ENCODE results near the gene WHRN. TPM values are rescaled to one million over a fixed set of nuclear protein-coding genes. Genes with fewer than 3 reads are reported as not detected.

WHRN gene
- total and polyA plus RNA-seq, 2 donors (not counting 1 experiment from before 2014, with no cell fraction given) = 19.4 to 95.7 TPM

GRCh38 chr9:114407889-114408288 lies 97.4 kb downstream of the WHRN start:
- intact Hi-C loops (cut with micrococcal nuclease) = loop anchor here (10.0 kb wide), 1 partner anchor 327 kb away; no protein-coding TSS in a partner anchor
- Histone ChIP-seq H3K9me3 (ENCODE audit: control extremely low read depth in 1 of 3, control insufficient read depth in 2 of 3, insufficient read depth in 1 of 3, low read length in 2 of 3) (no peaks in the 10 kb centered on the region), H3K27ac (ENCODE audit: low read length in 2 of 2) (no peak overlapping the region), H3K27me3 (replicated peaks in 1 of 4; ENCODE audit: control extremely low read depth in 1 of 4, control insufficient read depth in 3 of 4, insufficient read depth in 4 of 4, low read length in 3 of 4) (no peaks in the 10 kb centered on the region), H3K4me1 (ENCODE audit: control insufficient read depth in 2 of 2, insufficient read depth in 2 of 2, low read length in 2 of 2) (peaks cover 8 to 9% of the 10 kb centered on the region in 2 donors), H3K79me2 (ENCODE audit: control insufficient read depth, insufficient read depth, low read length) (no peaks in the 10 kb centered on the region), H2AFZ (ENCODE audit: insufficient read depth, low read depth, low read length, poor library complexity, severe bottlenecking) (no peak overlapping the region), H3K9ac (ENCODE audit: low read length) (no peak overlapping the region), H3K36me3 (replicated peaks in 1 of 2; ENCODE audit: control extremely low read depth in 1 of 2, control insufficient read depth in 1 of 2, extremely low read depth in 1 of 2, insufficient read depth in 2 of 2, low read length in 1 of 2) (no peaks in the 10 kb centered on the region), H3K4me3 (ENCODE audit: control extremely low read depth in 1 of 5, extremely low read depth in 1 of 5, insufficient read depth in 1 of 5, low read depth in 2 of 5, low read length in 4 of 5) (no peak overlapping the region), H4K20me1 (ENCODE audit: control insufficient read depth, insufficient read depth, low read length, poor library complexity, severe bottlenecking) (no peaks in the 10 kb centered on the region), H3K4me2 (replicated peaks; ENCODE audit: low read depth, low read length, poor library complexity, severe bottlenecking) (no peak overlapping the region)
- H3K4me3 Mint-ChIP-seq = no peak overlapping the region
- H3K9me3 Mint-ChIP-seq (ENCODE audit: insufficient read depth) = no peaks in the 10 kb centered on the region
- TF ChIP-seq, protein P1, sequence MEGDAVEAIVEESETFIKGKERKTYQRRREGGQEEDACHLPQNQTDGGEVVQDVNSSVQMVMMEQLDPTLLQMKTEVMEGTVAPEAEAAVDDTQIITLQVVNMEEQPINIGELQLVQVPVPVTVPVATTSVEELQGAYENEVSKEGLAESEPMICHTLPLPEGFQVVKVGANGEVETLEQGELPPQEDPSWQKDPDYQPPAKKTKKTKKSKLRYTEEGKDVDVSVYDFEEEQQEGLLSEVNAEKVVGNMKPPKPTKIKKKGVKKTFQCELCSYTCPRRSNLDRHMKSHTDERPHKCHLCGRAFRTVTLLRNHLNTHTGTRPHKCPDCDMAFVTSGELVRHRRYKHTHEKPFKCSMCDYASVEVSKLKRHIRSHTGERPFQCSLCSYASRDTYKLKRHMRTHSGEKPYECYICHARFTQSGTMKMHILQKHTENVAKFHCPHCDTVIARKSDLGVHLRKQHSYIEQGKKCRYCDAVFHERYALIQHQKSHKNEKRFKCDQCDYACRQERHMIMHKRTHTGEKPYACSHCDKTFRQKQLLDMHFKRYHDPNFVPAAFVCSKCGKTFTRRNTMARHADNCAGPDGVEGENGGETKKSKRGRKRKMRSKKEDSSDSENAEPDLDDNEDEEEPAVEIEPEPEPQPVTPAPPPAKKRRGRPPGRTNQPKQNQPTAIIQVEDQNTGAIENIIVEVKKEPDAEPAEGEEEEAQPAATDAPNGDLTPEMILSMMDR (IDR thresholded peaks at IDR 0.05) = no peak
- TF ChIP-seq EZH2 (IDR thresholded peaks at IDR 0.05; ENCODE audit: borderline replicate concordance, insufficient read depth, low read depth, low read length, poor library complexity, severe bottlenecking) = no peak
- no peak overlapping the region for H3K27ac Mint-ChIP-seq
- WGBS (ENCODE audit: insufficient coverage) = 91% methylated on average over 4 of the region's 5 CpGs
- ATAC-seq (ENCODE audit: low read depth) (no peak), DNase-seq (no peak)
- ChIA-PET POLR2A (no interaction called here), CTCF (interaction anchor here (0.6 to 8.9 kb wide), 10 partner anchors 10 to 605 kb away, joined by 3 to 144 read pairs (median 36); no protein-coding TSS in a partner anchor)
- H3K4me1 Mint-ChIP-seq = peaks cover 4% of the 10 kb centered on the region
- H3K27me3 Mint-ChIP-seq = no peaks in the 10 kb centered on the region

GRCh38 chr9:114406441-114406840 lies 98.8 kb downstream of the WHRN start:
- peaks cover 4% of the 10 kb centered on the region for H3K4me1 Mint-ChIP-seq
- Histone ChIP-seq H3K79me2 (ENCODE audit: control insufficient read depth, insufficient read depth, low read length) (no peaks in the 10 kb centered on the region), H2AFZ (ENCODE audit: insufficient read depth, low read depth, low read length, poor library complexity, severe bottlenecking) (no peak overlapping the region), H3K36me3 (replicated peaks in 1 of 2; ENCODE audit: control extremely low read depth in 1 of 2, control insufficient read depth in 1 of 2, extremely low read depth in 1 of 2, insufficient read depth in 2 of 2, low read length in 1 of 2) (no peaks in the 10 kb centered on the region), H3K9ac (ENCODE audit: low read length) (no peak overlapping the region), H3K4me2 (replicated peaks; ENCODE audit: low read depth, low read length, poor library complexity, severe bottlenecking) (no peak overlapping the region), H3K4me3 (ENCODE audit: control extremely low read depth in 1 of 5, extremely low read depth in 1 of 5, insufficient read depth in 1 of 5, low read depth in 2 of 5, low read length in 4 of 5) (no peak overlapping the region), H3K9me3 (ENCODE audit: control extremely low read depth in 1 of 3, control insufficient read depth in 2 of 3, insufficient read depth in 1 of 3, low read length in 2 of 3) (no peaks in the 10 kb centered on the region), H3K4me1 (ENCODE audit: control insufficient read depth in 2 of 2, insufficient read depth in 2 of 2, low read length in 2 of 2) (peaks cover 8 to 9% of the 10 kb centered on the region in 2 donors), H3K27me3 (replicated peaks in 1 of 4; ENCODE audit: control extremely low read depth in 1 of 4, control insufficient read depth in 3 of 4, insufficient read depth in 4 of 4, low read length in 3 of 4) (no peaks in the 10 kb centered on the region), H3K27ac (ENCODE audit: low read length in 2 of 2) (no peak overlapping the region), H4K20me1 (ENCODE audit: control insufficient read depth, insufficient read depth, low read length, poor library complexity, severe bottlenecking) (no peaks in the 10 kb centered on the region)
- intact Hi-C loops (cut with micrococcal nuclease) = loop anchor here (10.0 kb wide), 1 partner anchor 328 kb away; no protein-coding TSS in a partner anchor
- WGBS (ENCODE audit: insufficient coverage) = 94% methylated on average over 13 of the region's 13 CpGs
- H3K9me3 Mint-ChIP-seq (ENCODE audit: insufficient read depth) = no peaks in the 10 kb centered on the region
- no peak overlapping the region for H3K27ac Mint-ChIP-seq
- CTCF ChIA-PET = interaction anchor here (1.0 to 8.9 kb wide), 37 partner anchors 9 to 607 kb away, joined by 3 to 144 read pairs (median 8); partner anchors contain the start of genes AKNA, ATP6V1G1 and TEX48
- no peak for DNase-seq
- no peaks in the 10 kb centered on the region for H3K27me3 Mint-ChIP-seq
- TF ChIP-seq, protein P1 (IDR thresholded peaks at IDR 0.05) = no peak
- no peak for TF ChIP-seq EZH2 (IDR thresholded peaks at IDR 0.05; ENCODE audit: borderline replicate concordance, insufficient read depth, low read depth, low read length, poor library complexity, severe bottlenecking)
- ATAC-seq (ENCODE audit: low read depth) = no peak
- POLR2A ChIA-PET = interaction anchor here (1.1 kb wide), 1 partner anchor 9 kb away, joined by 3 read pairs; no protein-coding TSS in a partner anchor
- H3K4me3 Mint-ChIP-seq = no peak overlapping the region
